HG03139 (cell line): Measurements from ENCODE around the gene GNB1L.

Source experiments
- ATAC-seq: cut with Tn5 transposase; IDR thresholded peaks from one replicate; pipeline ENCODE4 v1.9.1; 2021; ENCODE audit not compliant: unreplicated experiment

Gene GNB1L

DNA sequence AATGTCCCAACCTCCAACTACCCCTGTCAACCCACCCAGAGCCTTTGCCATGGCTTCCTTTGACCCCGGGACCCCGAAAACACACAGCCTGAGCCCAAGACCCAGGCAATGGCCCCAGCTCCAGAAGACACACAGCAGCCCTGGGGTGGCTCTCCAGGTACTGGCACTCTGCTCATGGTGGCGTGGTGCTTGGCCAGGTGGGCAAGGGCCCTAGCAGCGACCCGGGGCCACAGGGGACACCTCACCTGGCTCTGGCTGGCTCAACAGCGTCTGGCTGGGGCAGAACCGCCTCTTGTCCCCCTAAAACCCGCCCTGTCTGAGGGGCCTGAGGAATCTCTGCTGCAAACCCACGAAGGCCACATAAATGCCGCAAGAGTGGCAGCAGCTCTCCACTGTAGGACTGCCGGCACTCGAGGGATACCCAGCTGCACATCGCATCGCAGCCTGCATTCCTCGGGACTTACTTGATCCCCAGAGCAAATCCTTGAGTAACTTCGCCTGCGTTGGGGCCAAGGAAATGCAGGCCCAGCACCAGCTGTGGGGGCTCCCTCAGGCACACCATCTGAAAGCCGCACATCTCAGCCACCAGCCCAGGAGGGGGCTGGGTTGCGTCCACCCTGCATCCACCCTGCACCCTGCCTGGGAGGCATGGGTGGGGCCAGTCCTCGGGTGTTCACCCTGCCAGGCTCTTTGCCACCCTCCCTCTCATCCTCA, 23.1 kb upstream of the GNB1L start:
- ATAC-seq, result no peak

DNA sequence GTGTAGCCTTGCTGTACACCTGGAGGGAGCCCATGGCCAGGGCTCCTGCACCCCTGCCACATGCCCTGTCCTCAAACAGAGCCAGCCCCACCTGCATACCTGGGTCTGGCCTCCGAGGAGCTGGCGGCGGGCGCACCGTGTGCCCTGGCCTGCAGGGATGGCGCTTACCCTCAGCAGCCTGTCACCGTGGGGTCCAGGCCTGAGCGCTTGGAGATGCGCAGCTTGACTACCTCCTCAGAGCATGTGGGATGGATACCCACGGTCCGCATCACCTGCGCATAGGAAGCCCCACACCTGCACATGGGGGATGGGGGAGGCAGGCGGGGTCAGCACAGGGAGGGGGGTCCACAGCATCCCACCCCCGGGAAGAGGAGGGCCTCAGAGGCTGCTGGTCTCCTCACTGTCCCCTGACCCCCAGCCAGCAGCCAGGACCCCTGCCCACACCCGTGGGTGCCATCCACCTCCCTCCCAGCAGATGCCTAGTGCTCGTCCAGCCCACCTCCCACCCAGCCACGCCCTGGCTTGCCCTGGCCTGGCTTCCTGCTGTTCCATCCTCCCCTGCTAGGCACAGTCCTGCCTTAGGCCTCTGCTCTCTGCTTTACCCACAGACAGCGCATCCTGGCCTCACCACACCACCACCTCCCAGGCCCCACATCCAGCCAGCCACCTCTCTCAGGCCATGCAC, 22.4 kb upstream of the GNB1L start:
- no peak for ATAC-seq

DNA sequence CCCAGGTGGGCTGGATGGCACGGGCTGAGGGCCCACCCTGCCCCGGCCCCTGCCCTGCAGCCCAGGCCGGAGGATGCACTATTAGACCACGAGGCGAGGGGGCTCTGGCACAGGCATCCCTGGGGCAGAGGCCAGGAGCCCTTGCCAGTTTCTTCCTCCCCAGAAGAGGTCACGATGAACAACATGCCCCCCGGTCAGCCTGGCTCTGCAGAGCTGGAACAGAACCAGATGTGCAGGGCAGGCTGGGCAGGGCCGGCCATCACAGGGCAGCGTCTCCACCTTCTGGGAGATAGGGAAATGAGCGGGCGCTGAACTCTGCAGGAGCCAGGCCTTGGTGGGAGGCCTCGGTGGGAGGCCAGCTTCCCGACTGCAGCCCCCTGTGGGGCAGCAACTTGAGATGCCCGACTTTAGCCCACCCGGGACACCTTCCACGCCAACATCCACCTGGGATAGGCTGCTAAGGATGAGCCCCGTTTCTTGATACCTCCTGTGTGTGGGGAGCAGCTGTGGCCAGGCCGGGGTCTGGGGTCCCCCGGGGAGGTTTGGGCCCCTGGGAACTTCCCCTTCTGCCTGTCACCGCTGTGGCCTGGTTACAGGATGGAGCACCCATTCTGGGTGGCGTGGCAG, 21.8 kb upstream of the GNB1L start:
- ATAC-seq, result no peak

DNA sequence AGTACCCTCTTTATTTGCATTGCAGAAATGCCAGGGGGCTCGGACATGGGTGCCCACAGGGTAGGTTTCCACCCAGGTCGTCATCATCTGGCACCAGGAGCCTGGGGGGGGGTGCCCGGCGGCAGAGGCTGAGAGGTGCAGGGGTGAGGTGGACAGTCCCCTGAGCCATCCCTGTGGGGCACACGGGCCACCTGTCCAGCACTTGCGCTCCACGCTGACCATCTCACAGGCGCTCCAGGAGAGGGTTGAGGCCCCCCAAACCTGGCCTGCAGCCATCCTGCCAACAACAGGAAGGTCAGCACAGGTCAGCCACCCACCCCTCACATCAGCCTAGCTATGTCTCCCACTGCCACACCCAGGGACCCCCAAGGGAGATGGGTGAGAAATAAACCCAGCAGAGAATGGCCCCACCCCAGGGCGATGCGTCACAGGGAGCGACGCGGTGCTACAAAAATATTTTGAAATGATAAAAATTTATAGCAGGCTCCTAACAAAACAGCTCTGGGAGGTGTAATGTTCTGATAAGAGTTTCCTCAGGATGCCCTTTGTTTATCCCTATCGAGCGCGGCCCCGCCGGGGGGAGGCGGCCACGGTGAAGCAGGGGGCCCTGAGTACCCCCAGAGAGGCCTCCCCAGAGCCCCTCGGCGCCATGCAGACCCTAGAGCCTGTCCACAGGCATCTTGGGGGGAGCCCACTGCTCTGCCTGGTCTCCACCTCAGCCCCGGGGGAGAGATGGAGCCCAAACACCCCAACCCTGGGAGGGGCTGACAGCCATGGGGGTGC, 21.0 kb upstream of the GNB1L start:
- no peak for ATAC-seq

DNA sequence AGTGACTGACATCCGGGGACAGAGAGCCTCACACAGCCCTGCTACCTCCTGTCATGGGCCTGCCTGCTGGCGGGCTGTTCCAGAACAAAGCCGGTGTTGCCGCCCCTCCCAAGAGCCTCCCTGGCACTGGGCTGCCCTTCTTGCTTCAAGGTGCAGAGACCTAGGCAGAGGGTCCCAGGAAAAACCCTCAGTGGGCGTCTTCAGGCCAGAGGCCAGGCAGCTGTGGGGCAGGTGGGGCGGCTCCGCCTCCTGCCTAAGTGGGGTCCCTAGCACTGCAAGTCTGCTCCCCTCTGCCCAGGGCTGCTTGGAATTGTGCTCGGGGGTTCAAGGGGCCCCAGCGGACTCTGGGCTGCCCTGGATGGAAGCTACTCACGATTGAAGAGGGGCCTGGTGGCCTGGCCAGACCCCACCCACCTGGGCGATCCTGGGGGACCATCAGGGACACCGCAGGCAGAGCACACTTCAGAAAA, 20.4 kb upstream of the GNB1L start:
- ATAC-seq, result no peak

DNA sequence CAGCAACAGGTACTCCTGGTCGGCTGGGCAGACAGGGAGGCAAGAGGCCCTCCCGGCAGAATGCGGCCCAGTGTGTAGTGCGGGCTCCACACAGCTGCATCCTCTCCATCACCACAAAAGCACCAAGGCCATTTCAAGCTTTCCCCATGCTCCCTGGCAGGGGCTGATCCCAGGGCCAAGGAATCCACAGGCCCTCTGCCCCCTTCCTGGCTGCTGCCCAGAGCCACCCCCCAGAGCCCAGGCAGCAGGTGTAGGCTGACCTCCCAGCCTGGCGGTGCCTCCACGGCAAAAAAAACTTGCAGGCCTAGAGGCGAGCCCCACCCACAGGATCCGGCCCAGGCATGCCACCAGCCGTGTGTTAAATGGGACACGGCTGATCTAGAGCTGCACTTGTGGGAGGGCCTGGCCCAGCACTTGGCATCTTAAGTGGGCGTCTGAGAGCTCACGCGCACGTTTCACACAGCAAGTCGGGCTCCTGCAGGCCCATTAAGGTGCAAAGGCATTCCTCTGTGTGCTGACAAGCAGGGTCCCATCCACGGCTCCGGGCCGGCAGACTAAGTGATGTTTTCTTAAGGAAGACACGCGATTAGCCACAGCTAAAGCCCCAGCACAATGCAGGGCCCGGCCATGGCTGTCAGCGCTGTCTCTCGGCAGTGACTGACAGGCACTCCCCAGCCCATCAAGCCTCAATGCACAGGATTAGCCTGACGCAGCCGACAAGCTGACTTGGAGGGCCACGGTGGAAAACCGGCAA, 19.8 kb upstream of the GNB1L start:
- no peak for ATAC-seq

DNA sequence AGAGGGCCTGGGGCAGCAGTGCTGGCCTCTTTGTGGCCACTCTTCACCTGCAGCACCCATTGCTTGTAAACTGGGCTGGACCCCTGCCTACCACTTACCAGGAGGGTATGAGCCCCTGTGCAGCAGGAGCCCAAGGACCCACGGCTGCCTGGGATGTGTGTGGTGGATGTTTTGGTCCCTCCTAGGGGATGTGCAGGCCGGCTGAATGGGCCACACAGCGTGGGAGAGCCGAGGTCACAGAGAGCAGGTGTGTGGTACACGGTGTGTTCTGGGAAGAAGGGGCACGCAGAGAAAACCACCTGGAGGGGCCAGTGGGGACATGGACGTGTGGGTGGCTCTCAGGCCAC, 19.3 kb upstream of the GNB1L start:
- ATAC-seq, result no peak

DNA sequence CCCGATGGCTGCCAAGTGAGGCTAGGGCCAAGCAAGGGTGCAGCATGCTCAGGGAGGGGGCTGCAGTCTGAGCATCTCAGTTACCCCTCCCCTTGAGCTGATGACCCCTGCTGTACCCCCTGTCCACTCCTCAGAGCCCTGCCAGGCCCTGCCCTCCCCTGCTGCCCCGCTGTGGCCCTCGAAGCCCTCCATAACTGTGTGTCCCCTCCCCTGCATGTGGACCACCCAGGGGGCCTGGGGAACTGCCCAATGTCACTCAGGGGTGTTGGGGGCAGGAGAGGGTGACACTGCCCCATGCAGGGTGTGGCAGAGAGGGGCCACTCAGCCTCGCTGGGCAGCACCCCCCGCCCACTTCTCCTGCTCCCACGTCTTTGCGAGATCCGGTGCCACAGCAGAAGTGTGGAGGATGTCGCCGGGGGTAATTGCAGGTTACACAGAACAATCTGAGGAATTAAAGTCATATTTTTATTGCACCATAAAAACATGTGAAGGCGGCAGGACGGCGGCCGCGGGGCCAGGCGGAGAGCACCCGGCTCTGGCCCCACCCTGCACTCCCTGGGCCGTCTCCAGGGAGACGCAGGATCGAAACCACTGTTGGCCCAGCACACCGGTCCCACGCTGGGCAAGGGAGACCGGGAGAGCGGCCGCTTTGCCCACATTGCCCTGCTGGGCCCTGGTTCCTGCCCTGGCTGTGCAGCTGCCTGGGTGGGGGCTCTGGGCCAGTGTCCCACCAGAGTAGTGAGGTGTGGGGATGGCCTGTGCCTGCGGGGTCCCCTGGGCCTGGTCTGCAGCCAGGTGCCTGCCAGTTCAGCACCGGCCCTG, 18.7 kb upstream of the GNB1L start:
- ATAC-seq, result no peak

DNA sequence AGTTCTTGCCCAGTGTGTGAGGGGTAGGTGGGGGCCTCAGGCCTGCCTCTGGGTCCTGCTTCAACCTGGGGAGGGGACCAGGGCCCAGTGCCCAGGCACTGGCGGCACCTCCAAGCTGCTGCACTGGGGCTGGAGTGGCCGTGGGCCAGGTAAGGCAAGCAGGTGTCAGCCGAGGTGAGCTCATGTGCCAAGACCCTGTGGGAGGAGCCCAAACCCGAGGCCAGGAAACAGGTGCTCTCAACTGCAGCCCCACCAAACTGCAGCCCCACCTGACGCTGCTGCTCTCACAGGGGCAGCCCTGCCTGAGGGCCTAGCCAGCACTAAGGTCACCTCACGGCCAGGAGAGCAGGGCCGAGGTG, 18.1 kb upstream of the GNB1L start:
- ATAC-seq, result no peak

DNA sequence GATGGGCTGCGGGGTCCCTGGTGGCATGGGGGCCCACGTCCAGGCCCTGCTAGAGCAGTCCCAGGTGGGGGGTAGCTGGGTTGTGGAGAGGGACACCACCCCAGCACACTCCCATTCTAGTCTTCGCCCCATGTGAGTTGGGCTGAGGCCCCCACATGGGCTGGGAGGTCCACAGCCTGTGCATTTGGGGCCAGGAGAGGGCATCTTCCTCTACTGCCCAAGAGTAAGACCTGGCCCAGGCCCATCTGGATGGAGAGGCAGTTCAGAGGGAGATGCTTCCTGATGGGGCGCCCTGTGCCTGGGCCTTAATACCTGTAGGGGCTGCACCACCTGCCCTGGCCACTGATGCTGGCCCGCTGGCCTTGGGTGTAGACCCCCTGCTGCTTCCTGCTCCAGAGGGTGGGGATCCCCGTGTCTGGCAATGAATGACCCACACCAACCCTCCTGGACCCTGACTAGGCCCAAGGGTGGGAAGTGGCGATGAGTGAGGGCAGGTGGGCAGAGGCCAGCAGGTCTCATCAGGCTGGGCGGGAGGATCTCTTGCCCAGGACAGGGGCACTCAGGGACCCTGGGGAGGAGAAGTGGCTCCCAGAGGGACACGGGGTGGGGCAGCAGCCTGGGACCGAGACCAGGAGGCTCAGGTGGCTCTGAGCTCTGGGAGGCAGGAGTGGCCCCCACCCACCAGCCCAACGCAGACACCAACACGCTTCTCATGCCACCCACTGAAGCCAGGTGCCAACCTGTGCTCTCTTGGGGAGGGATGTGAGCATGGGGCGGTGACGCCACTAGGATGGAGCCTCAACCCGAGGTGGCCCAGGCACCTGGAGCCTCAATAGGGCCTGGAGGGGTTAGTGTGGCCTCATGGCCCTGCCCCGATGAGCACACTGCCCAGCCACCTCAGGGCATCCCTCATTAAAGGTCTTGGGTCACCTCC, 17.4 kb upstream of the GNB1L start:
- no peak for ATAC-seq

DNA sequence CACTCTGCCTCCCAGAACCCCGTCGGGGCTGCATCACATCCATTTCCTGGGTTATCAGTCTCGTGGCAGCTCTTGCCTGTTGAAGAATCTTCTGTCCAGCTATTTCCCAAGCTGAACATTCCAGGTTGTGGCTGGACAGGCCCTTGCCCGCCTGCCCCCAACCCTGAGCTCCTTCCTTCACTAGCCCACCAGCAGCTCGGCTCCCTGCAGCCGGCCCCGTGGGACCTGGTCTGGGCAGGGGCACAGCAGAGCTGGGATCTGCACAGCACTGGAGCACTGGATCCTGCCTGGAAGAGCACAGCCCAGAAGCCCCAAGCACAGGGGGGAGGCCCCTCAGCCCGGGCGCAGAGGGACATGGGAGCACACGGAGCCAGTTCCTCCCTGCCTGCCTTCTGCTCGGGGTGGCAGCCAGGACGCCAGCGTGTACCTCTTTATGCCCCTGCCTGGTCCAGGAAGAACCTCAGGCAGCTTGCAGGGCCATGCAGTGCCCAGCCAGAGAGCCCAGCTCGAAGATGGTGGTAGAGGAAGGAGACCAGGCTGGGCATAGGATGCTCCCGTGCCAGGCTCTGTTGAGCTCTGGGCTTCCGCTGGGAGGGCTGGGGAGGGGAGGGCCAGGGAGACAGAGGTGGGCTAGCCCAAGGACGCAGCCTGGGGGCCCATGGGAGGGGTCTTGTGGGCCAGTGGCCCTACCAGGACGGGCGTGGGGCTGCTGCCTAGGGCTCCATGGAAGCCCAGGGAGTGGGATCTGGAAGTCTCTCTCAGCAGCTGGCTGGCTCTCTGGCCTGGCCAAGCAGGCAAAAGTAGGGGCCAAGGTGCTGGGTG, 16.6 kb upstream of the GNB1L start:
- no peak for ATAC-seq

DNA sequence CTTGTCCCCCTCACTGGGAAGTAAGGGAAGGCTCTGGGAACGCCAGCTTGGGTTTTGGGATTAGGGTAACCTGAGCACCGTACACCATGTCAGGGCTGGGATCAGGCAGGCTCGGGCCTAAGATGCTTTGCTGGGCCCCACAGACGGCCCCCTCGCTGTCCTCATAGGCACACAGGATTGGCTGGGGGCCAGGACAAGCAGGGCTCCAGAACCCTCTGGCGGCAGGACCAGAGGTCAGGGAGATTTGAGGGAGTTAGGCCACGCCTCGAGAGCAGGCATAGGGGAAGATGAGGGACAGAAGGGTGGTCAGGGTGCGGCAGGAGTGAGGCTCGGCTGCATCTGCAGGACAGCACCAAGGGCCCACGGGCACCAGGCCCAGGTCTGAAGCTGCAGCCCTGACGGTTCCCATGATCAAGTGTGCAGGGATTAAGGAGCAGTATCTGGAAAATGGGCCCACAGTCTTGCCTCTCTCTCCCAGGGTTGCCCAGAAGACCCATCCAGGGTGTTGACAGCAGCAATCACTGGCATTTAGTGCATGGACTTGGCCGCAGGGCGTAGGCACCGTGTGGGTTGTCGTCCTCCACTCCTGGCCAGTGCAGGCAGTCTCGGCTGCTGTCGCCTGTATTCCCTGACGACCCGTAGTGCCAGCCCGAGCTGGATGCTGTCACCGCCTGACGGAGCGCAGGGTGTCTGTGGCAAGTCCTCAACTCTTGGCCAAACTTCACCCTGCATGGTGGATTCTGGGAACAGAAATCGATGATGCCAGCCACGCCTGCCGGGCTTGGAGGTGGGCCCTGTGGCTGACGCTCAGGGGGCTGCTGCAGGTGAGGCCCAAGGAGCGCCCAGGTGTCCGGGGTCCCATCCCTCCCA, 15.7 kb upstream of the GNB1L start:
- ATAC-seq, result no peak

DNA sequence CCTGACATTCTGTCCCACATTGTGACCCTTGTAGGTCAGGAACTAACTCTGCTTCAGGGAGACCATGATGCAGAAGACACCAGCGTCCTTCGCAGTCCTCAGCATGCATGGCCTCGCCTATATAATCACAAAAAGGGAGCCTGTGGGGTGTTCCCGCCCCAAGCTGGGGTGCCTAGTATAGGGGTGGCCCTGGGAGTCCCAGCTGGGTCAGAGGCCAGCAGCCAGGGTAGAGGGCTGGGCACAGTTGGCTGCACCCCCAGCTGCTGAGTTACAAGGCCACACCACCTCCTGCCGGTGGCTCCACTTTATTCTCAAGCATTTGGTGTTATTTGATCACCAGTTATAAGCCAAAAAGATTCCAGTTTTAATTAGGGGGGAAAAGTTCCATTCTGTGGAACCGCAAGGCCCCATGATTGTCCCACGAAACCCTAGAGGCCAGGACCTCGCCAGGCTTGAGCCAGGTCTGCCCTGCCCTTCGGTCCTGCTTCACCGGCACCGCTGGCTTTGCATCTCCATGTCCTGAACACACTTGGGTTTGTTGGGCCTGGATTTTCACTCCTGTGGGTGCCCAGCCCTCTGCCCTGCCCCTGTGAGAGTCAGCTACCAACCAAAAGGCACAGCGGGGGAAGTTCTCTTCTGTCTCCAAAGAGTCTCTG, 15.0 kb upstream of the GNB1L start:
- no peak for ATAC-seq

DNA sequence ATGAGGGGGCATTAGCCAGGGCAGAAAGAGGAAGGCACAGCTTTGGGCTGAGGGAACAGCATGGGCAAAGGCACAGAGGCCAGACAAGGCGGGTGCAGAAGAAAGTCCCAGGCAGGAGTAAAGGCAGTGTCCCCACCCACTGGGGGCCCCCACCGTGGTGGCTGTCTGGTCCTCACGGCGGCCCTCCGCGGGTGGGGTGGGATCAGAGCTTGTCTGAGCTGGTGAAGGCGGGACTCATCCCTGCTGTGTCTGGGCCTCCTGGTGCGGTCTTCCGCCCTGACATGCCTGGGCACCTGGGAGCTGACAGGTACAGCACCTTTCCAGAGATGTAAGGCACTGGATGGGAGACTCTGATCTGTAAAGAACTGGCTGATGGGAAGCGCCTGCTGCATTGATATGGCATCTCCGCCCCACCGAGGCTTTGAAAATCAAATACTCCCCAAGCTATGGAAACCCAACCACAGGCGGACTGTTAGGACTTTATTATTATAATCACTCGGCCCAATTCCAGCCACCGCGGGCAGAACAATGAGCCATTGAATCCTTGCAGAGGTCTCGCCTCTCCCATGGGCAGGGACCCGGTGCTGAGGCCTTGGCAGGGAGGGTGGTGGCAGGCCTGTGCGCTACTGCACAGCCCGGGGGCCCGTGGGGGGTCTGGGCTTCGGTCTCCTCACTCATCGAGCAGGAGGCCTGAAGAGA, 14.2 kb upstream of the GNB1L start:
- ATAC-seq, result no peak

DNA sequence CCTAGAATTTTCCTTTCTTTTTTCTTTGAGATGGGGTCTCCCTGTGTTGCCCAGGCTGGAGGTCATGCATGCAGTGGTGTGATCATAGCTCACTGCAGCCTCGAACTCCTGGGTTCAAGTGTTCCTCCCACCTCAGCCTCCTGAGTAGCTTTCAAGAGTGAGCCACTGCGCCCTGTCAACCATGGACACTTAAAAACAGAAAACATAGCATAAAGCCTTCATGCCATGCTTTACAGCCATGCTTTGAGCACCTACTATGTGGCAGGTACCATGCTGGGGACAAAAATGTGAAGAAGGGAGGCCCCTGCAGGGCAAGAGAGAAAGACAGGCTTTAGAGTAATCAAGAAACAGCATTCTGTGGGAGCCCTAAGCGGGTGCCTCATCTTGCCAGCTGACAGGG, 13.7 kb upstream of the GNB1L start:
- ATAC-seq, result no peak

DNA sequence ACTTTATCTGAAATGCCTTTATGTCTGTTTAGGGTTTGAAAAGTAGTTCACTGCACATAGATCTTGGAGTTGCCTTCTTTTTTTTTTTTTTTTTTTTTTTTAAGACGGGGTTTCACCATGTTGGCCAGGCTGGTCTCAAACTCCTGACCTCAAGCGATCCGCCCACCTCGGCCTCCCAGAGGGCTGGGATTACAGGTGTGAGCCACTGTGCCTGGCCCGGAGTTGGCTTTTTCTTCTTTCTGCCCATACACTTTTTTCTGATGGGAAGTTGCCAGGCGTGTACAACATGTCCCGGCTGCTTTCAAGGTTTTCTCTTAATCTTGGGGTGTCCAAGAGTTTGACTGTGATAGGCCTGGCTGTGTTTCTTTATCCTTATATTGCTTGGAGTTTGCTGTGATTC, 12.9 kb upstream of the GNB1L start:
- no peak for ATAC-seq
